Measurements from ENCODE around the gene EHBP1. TPM values are rescaled to one million over a fixed set of nuclear protein-coding genes. Genes with fewer than 3 reads are reported as not detected.

The EHBP1 gene
- total and polyA plus RNA-seq, 7 donors: 3.9 to 20.2 (median 14.3) TPM

- 81 to 88% (median 84%) methylated on average over 2 of the region's 2 CpGs for WGBS, 3 donors
- no peaks in the 10 kb centered on the region for H3K27me3 ChIP-seq (ENCODE audit: insufficient read depth in 3 of 3, low read length in 2 of 3)
These were observed 227.9 kb downstream of the EHBP1 start for GRCh38 chr2:62933398-62933917.

GRCh38 chr2:62934517-62934916 is 229.0 kb downstream of the EHBP1 start:
- 79 to 80% (median 80%) methylated on average over 2 of the region's 2 CpGs for WGBS, 3 donors
- Histone ChIP-seq H3K4me3 (no peak overlapping the region), H3K9me3 (no peaks in the 10 kb centered on the region), H3K27ac (no peak overlapping the region), H3K4me1 (no peaks in the 10 kb centered on the region), H3K36me3 (ENCODE audit: insufficient read depth in 1 of 2, low read depth in 1 of 2) (no peaks in the 10 kb centered on the region), H3K27me3 (ENCODE audit: insufficient read depth in 3 of 3, low read length in 2 of 3) (no peaks in the 10 kb centered on the region)
- TF ChIP-seq CTCF (IDR thresholded peaks at IDR 0.05): no peak
- DNase-seq (no peak), ATAC-seq (no peak)
- intact Hi-C loops (cut with DNase I): no loop called here

More at GRCh38 chr2:62933398-62933917, 227.9 kb downstream of the EHBP1 start:
- intact Hi-C loops (cut with DNase I): no loop called here
- ATAC-seq: no peak
- H3K36me3 ChIP-seq (ENCODE audit: insufficient read depth in 1 of 2, low read depth in 1 of 2): no peaks in the 10 kb centered on the region
- no peaks in the 10 kb centered on the region for H3K9me3 ChIP-seq
- DNase-seq: no peak
- no peak overlapping the region for H3K4me3 ChIP-seq
- no peak for TF ChIP-seq CTCF (IDR thresholded peaks at IDR 0.05)
- H3K27ac ChIP-seq: no peak overlapping the region
- no peaks in the 10 kb centered on the region for H3K4me1 ChIP-seq

- H3K4me3 ChIP-seq: no peak overlapping the region
- intact Hi-C loops (cut with DNase I): no loop called here
- no peaks in the 10 kb centered on the region for H3K9me3 ChIP-seq
- no peaks in the 10 kb centered on the region for H3K36me3 ChIP-seq (ENCODE audit: insufficient read depth in 1 of 2, low read depth in 1 of 2)
- WGBS, 3 donors: 76 to 84% (median 83%) methylated on average over 1 of the region's 1 CpG
- no peak for TF ChIP-seq CTCF (IDR thresholded peaks at IDR 0.05)
- ATAC-seq (no peak), DNase-seq (no peak)
- H3K27ac ChIP-seq: no peak overlapping the region
- H3K27me3 ChIP-seq (ENCODE audit: insufficient read depth in 3 of 3, low read length in 2 of 3): no peaks in the 10 kb centered on the region
- H3K4me1 ChIP-seq: no peaks in the 10 kb centered on the region
These were observed 232.6 kb downstream of the EHBP1 start for GRCh38 chr2:62938126-62938525.

GRCh38 chr2:62939735-62940491 is 234.4 kb downstream of the EHBP1 start:
- Histone ChIP-seq H3K36me3 (ENCODE audit: insufficient read depth in 1 of 2, low read depth in 1 of 2) (peaks cover 0 to 2% of the 10 kb centered on the region in 2 donors), H3K4me1 (no peaks in the 10 kb centered on the region), H3K4me3 (no peak overlapping the region), H3K27me3 (ENCODE audit: insufficient read depth in 3 of 3, low read length in 2 of 3) (no peaks in the 10 kb centered on the region), H3K9me3 (no peaks in the 10 kb centered on the region), H3K27ac (no peak overlapping the region)
- 90 to 94% (median 93%) methylated on average over 5 of the region's 5 CpGs for WGBS, 3 donors
- DNase-seq: no peak
- ATAC-seq: peak in 1 of 4 donors; percentile 41
- no peak for TF ChIP-seq CTCF (IDR thresholded peaks at IDR 0.05)
- intact Hi-C loops (cut with DNase I): no loop called here
